Heart left ventricle (tissue), 16 donors: ENCODE measurements around the gene MAP6. TPM values are rescaled to one million over a fixed set of nuclear protein-coding genes. Genes with fewer than 3 reads are reported as not detected.

Source experiments
- ATAC-seq, 4 donors: fragments of 200-7000 bp; cut with Tn5 transposase; one replicate each; pipeline ENCODE4 v1.9.1; 2020 to 2022; ENCODE audit warnings: moderate library complexity in 4 of 4, mild to moderate bottlenecking in 3 of 4, moderate number of reproducible peaks in 1 of 4
- DNase-seq, 5 donors: peaks; one replicate each; pipeline ENCODE4 v3.0.0-alpha.2; 2020
- H3K27ac ChIP-seq, 12 donors: fragments of 200-600 bp; sonication (generic) in 4 of 12; one replicate each; pipeline versions ENCODE4 v1.5.0 to v1.8.0; 2016 to 2022; ENCODE audit warnings: mild to moderate bottlenecking in 2 of 12
- H3K27me3 ChIP-seq, 9 donors: fragments of 200-600 bp; sonication (generic) in 2 of 9; one replicate each; pipeline versions ENCODE4 v1.5.1 to v1.8.0; 2016 to 2022; ENCODE audit warnings: mild to moderate bottlenecking in 3 of 9
- H3K36me3 ChIP-seq, 9 donors: fragments of 200-600 bp; sonication (generic) in 2 of 9; one replicate each; pipeline versions ENCODE4 v1.5.0 to v1.8.0; 2018 to 2022; ENCODE audit warnings: mild to moderate bottlenecking in 2 of 9
- H3K4me1 ChIP-seq, 12 donors: fragments of 200-600 bp; sonication (generic) in 4 of 12; one replicate each; pipeline versions ENCODE4 v1.5.0 to v1.8.0; 2016 to 2022; ENCODE audit warnings: mild to moderate bottlenecking in 3 of 12
- H3K4me3 ChIP-seq, 12 donors: fragments of 200-600 bp; sonication (generic) in 4 of 12; one replicate each; pipeline versions ENCODE4 v1.5.0 to v1.8.0; 2017 to 2022; ENCODE audit warnings: mild to moderate bottlenecking in 9 of 12, moderate library complexity in 4 of 12
- H3K9me3 ChIP-seq, 12 donors: fragments of 200-600 bp; sonication (generic) in 4 of 12; one replicate each; pipeline versions ENCODE4 v1.5.0 to v1.8.0; 2016 to 2022; ENCODE audit warnings: mild to moderate bottlenecking in 1 of 12
- POLR2A ChIP-seq, 2 donors: fragments of 450-650 bp; IDR thresholded peaks; one replicate each; pipeline ENCODE4 v1.6.1; 2017; ENCODE audit warnings: antibody characterized with exemption in 2 of 2, mild to moderate bottlenecking in 2 of 2, moderate library complexity in 2 of 2
- WGBS, 4 donors: extraction: QIAGEN DNeasy Blood & Tissue Kit in 2 of 4; methylation state at CpG; one replicate each; pipeline versions ENCODE4 v1.1.5 to v1.1.7; 2013 to 2018; 5-methylcytosine and 5-hydroxymethylcytosine counted together
- intact Hi-C, 10 donors: fragments of 100-400 bp; cut with DNase I; formaldehyde crosslinking; loops; one replicate each; pipeline versions ENCODE4 v1.11.1 to v1.14.2; 2022
- polyA plus RNA-seq, 2 donors: library from polyadenylated mRNA; stranded (reverse); fragments of 200-250 nt; gene quantifications; one replicate each; pipeline ENCODE4 v1.2.3, GENCODE V29; 2013
- total RNA-seq, 9 donors: library from RNA; depleted of rRNA in 2 of 9; stranded (reverse); fragments of >200 nt in 2 of 9; fragmentation: NEBNext Ultra II Directional in 3 of 9; extraction: Animal tissue kit (Norgen Biotek cat#: 25700) in 3 of 9; gene quantifications; one replicate each; pipeline versions ENCODE4 v1.1.0 to v1.2.4, GENCODE V29; 2016 to 2023
- TF ChIP-seq, protein P1 (sequence below), 12 donors: fragments of 200-600 bp; sonication (generic) in 4 of 12; IDR thresholded peaks; one replicate each; pipeline versions ENCODE4 v1.5.0 to v1.8.0; 2018 to 2022; ENCODE audit warnings: antibody characterized with exemption in 12 of 12, mild to moderate bottlenecking in 5 of 12
- donor health status: ischemic (EF 13 %, LVEDD 7.1; RV severe dilation, severe dysfunction).
- donor health status: healthy with polysubstance abuse.
- donor health status: DM: no; HTN: yes; CAD: no.
- donor health status: DM: no; HTN: no; CAD: no.
- donor health status: ischemic (EF 25% LVEDD 6.9; RV normal size, moderate dysfunction).
- donor health status: ischemic (EF 25% LVEDD 5.7; RV mildly dilated, moderate dysfunction).
- donor health status: healthy.
- donor health status: DM: yes; HTN: yes; CAD: no.
- donor health status: ischemic (EF 35%, LVEDD 5.7; RV mildly dilated, moderate dysfunction).
- donor health status: nonischemic (EF 11% LVEDD 7.7; RV severe dilation, severe dysfunction).
- donor health status: DM: yes; HTN: yes; CAD: no.
- donor health status: PGD.
- donor health status: ischemic (EF 29% LVEDD 5.4; RV normal size, mild dysfunction).
- donor health status: nonischemic (EF 23%, LVEDD 6.1; RV moderate dilation, normal function).

Gene MAP6
- total and polyA plus RNA-seq, 11 donors = 0.98 to 10.0 (median 4.8) TPM

GRCh38 chr11:75625991-75626888, 42.6 kb downstream of the MAP6 start:
- intact Hi-C loops = no loop called here
- WGBS, 4 donors = 92 to 94% (median 92%) methylated on average over 8 of the region's 8 CpGs
- DNase-seq (no peak), ATAC-seq (no peak)
- no peak for TF ChIP-seq POLR2A (IDR thresholded peaks at IDR 0.05)
- TF ChIP-seq, protein P1, sequence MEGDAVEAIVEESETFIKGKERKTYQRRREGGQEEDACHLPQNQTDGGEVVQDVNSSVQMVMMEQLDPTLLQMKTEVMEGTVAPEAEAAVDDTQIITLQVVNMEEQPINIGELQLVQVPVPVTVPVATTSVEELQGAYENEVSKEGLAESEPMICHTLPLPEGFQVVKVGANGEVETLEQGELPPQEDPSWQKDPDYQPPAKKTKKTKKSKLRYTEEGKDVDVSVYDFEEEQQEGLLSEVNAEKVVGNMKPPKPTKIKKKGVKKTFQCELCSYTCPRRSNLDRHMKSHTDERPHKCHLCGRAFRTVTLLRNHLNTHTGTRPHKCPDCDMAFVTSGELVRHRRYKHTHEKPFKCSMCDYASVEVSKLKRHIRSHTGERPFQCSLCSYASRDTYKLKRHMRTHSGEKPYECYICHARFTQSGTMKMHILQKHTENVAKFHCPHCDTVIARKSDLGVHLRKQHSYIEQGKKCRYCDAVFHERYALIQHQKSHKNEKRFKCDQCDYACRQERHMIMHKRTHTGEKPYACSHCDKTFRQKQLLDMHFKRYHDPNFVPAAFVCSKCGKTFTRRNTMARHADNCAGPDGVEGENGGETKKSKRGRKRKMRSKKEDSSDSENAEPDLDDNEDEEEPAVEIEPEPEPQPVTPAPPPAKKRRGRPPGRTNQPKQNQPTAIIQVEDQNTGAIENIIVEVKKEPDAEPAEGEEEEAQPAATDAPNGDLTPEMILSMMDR (IDR thresholded peaks at IDR 0.05) = no peak
- Histone ChIP-seq H3K4me1 (no peaks in the 10 kb centered on the region), H3K27me3 (no peaks in the 10 kb centered on the region), H3K9me3 (no peaks in the 10 kb centered on the region), H3K4me3 (no peak overlapping the region), H3K27ac (no peak overlapping the region), H3K36me3 (no peaks in the 10 kb centered on the region)

- WGBS, 4 donors = 88 to 95% (median 93%) methylated on average over 4 of the region's 4 CpGs
- H3K27me3 ChIP-seq = no peaks in the 10 kb centered on the region
- H3K4me3 ChIP-seq = no peak overlapping the region
- H3K36me3 ChIP-seq = no peaks in the 10 kb centered on the region
- ATAC-seq (no peak), DNase-seq (no peak)
- no peaks in the 10 kb centered on the region for H3K9me3 ChIP-seq
- no peak for TF ChIP-seq POLR2A (IDR thresholded peaks at IDR 0.05)
- TF ChIP-seq, protein P1 (IDR thresholded peaks at IDR 0.05) = no peak
- intact Hi-C loops = no loop called here
- no peaks in the 10 kb centered on the region for H3K4me1 ChIP-seq
- H3K27ac ChIP-seq = no peak overlapping the region
Observed at GRCh38 chr11:75625021-75625420, 43.8 kb downstream of the MAP6 start.

GRCh38 chr11:75616281-75616680, 52.6 kb downstream of the MAP6 start:
- intact Hi-C loops = no loop called here
- WGBS, 4 donors = 82 to 86% (median 84%) methylated on average over 5 of the region's 5 CpGs
- peaks cover 0 to 8% (median 0%) of the 10 kb centered on the region in 12 donors for H3K4me1 ChIP-seq
- no peak overlapping the region for H3K27ac ChIP-seq
- no peak overlapping the region for H3K4me3 ChIP-seq
- no peak for TF ChIP-seq POLR2A (IDR thresholded peaks at IDR 0.05)
- TF ChIP-seq, protein P1 (IDR thresholded peaks at IDR 0.05) = no peak
- ATAC-seq (no peak), DNase-seq (no peak)
- no peaks in the 10 kb centered on the region for H3K27me3 ChIP-seq
- H3K9me3 ChIP-seq = peaks cover 0 to 16% (median 0%) of the 10 kb centered on the region in 12 donors
- H3K36me3 ChIP-seq = no peaks in the 10 kb centered on the region

GRCh38 chr11:75615751-75616150, 53.1 kb downstream of the MAP6 start:
- Histone ChIP-seq H3K36me3 (no peaks in the 10 kb centered on the region), H3K27me3 (no peaks in the 10 kb centered on the region), H3K9me3 (peaks cover 0 to 16% (median 0%) of the 10 kb centered on the region in 12 donors), H3K4me1 (peaks cover 0 to 8% (median 0%) of the 10 kb centered on the region in 12 donors), H3K4me3 (no peak overlapping the region), H3K27ac (no peak overlapping the region)
- TF ChIP-seq, protein P1 (IDR thresholded peaks at IDR 0.05) = no peak
- no peak for TF ChIP-seq POLR2A (IDR thresholded peaks at IDR 0.05)
- DNase-seq = no peak
- WGBS, 4 donors = 57 to 66% (median 61%) methylated on average over 7 of the region's 7 CpGs
- intact Hi-C loops = no loop called here
- no peak for ATAC-seq
